HepG2 (cell line): ENCODE data around the gene CBX2. TPM values are rescaled to one million over a fixed set of nuclear protein-coding genes. Genes with fewer than 3 reads are reported as not detected.

Source experiments
- ATM ChIP-seq: fragments of 450-650 bp; IDR thresholded peaks from 2 replicates; pipeline ENCODE4 v1.7.1; 2017; ENCODE audit warnings: mild to moderate bottlenecking, borderline replicate concordance
- KDM1A ChIP-seq: IDR thresholded peaks from 2 replicates; pipeline ENCODE4 v1.6.1; 2016; ENCODE audit warnings: missing compliant biosample characterization
- MEF2D ChIP-seq: sonication (generic); formaldehyde crosslinking; IDR thresholded peaks from 2 replicates; pipeline ENCODE4 v1.5.1; 2020; ENCODE audit warnings: mild to moderate bottlenecking, missing genetic modification reagents
- MTF1 ChIP-seq: sonication (generic); formaldehyde crosslinking; IDR thresholded peaks from 2 replicates; pipeline ENCODE4 v1.5.0; 2020; ENCODE audit warnings: missing genetic modification reagents
- RFX3 ChIP-seq: IDR thresholded peaks from 2 replicates; pipeline ENCODE4 v1.6.1; 2016; ENCODE audit warnings: missing biosample characterization, missing genetic modification reagents
- THAP11 ChIP-seq: IDR thresholded peaks from 2 replicates; pipeline ENCODE4 v1.6.1; 2016; ENCODE audit warnings: missing biosample characterization, missing genetic modification reagents
- ZBTB42 ChIP-seq: sonication (generic); formaldehyde crosslinking; IDR thresholded peaks from 2 replicates; pipeline ENCODE4 v1.5.0; 2020; ENCODE audit warnings: mild to moderate bottlenecking, missing genetic modification reagents
- ZFP36 ChIP-seq: fragments of 150-350 bp; IDR thresholded peaks from 2 replicates; pipeline ENCODE4 v1.6.1; 2018; ENCODE audit warnings: borderline replicate concordance, low read length, low read depth; ENCODE audit not compliant: partially characterized antibody
- ZNF44 ChIP-seq: sonication (generic); formaldehyde crosslinking; IDR thresholded peaks from 2 replicates; pipeline ENCODE4 v1.5.1; 2020; ENCODE audit warnings: mild to moderate bottlenecking, missing genetic modification reagents
- ZNF451 ChIP-seq: sonication (generic); formaldehyde crosslinking; IDR thresholded peaks from 2 replicates; pipeline ENCODE4 v1.5.0; 2020; ENCODE audit warnings: mild to moderate bottlenecking, missing genetic modification reagents
- ZNF781 ChIP-seq: sonication (generic); formaldehyde crosslinking; IDR thresholded peaks from 2 replicates; pipeline ENCODE4 v1.5.1; 2020; ENCODE audit warnings: borderline replicate concordance, mild to moderate bottlenecking, missing genetic modification reagents; ENCODE audit errors: not compliant biosample characterization
- polyA plus RNA-seq, 8 experiments: library from polyadenylated mRNA; depleted of rRNA in 3 of 8; stranded (reverse) in 7 of 8; unstranded in 1 of 8; fragments of >200 nt; fragmentation: Illumina TruSeq in 4 of 8; extraction: Trizol in 4 of 8; gene quantifications; 2 replicates each; pipeline versions ENCODE4 v1.2.1 to v1.2.3, GENCODE V29; 2011 to 2016; ENCODE audit warnings: low read depth in 4 of 8, missing spikeins in 1 of 8, mixed read lengths in 1 of 8; ENCODE audit not compliant: insufficient read depth in 1 of 8
- total RNA-seq, 5 experiments: library from RNA; depleted of rRNA; stranded (reverse); fragments of >200 nt; fragmentation: Illumina TruSeq; extraction: Trizol; gene quantifications; 2 replicates each; pipeline ENCODE4 v1.2.3, GENCODE V29; 2016; ENCODE audit warnings: low read depth in 1 of 5
- TF ChIP-seq, protein P1 (sequence below): sonication (generic); formaldehyde crosslinking; IDR thresholded peaks from 2 replicates; pipeline ENCODE4 v1.9.0; 2021; ENCODE audit warnings: mild to moderate bottlenecking, missing genetic modification reagents
- TF ChIP-seq, protein P2 (sequence below): sonication (generic); formaldehyde crosslinking; IDR thresholded peaks from 2 replicates; pipeline ENCODE4 v1.8.0; 2022; ENCODE audit warnings: missing genetic modification reagents, low read depth, mild to moderate bottlenecking, borderline replicate concordance
- TF ChIP-seq, protein P3 (sequence below): sonication (generic); formaldehyde crosslinking; IDR thresholded peaks from 2 replicates; pipeline ENCODE4 v1.4.0; 2020; ENCODE audit warnings: mild to moderate bottlenecking, low read depth, missing genetic modification reagents
- TF ChIP-seq, protein P4 (sequence below): sonication (generic); formaldehyde crosslinking; IDR thresholded peaks from 2 replicates; pipeline ENCODE4 v1.5.1; 2020; ENCODE audit warnings: missing genetic modification reagents, mild to moderate bottlenecking, borderline replicate concordance
- TF ChIP-seq, protein P5 (sequence below): sonication (generic); formaldehyde crosslinking; IDR thresholded peaks from 2 replicates; pipeline ENCODE4 v1.5.0; 2020; ENCODE audit warnings: missing genetic modification reagents, mild to moderate bottlenecking, borderline replicate concordance

Gene CBX2
- total and polyA plus RNA-seq, 2 of the 13 experiments (the other 11 are each of a cell fraction or from before 2014, with no cell fraction given): 14.5 to 31.1 TPM

DNA sequence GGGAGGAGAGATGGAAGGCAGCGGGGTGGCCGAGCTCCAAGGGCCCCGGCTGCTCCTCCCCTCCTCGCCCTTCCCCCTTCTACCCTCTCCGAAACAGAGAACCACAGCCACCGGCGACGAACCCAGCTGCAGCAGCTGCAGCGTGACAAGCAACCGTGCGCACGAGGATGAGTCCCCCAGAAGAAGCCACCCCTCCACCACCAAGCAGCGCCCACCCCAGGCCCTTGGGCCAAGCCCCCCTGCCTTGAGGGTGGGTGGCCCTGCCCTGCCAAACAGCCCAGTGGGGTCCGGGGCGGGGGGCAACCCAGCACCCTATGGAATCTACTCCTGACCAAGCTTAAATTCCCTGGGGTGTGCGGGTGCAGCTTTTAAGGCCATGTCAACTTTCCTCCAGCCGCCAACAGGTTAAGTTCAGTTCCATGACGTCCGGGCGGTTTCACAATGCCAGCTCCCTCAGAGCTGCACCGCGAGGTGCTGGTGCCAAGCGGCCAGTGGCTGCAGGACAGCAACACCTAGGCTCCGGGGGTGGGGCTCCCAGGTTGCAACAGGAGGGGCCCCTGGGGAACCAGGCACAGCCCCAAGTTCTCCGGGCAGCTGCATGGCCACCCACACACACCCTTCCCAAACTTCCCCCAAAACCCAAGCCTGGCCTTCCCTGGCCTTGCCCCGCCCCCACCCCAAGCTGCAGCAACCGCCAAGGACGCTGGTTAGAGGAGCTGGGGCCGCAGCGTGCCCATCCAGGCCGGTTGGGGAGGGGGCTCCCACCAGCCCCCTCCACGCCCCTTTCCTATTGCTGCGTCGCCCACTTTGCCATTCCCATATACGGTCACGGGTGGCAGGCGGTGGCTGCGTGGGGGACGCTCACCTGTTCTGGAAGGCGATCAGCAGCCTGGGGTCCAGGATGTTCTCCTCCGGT, 59.3 kb downstream of the CBX2 start (continued):
- TF ChIP-seq, protein P1, sequence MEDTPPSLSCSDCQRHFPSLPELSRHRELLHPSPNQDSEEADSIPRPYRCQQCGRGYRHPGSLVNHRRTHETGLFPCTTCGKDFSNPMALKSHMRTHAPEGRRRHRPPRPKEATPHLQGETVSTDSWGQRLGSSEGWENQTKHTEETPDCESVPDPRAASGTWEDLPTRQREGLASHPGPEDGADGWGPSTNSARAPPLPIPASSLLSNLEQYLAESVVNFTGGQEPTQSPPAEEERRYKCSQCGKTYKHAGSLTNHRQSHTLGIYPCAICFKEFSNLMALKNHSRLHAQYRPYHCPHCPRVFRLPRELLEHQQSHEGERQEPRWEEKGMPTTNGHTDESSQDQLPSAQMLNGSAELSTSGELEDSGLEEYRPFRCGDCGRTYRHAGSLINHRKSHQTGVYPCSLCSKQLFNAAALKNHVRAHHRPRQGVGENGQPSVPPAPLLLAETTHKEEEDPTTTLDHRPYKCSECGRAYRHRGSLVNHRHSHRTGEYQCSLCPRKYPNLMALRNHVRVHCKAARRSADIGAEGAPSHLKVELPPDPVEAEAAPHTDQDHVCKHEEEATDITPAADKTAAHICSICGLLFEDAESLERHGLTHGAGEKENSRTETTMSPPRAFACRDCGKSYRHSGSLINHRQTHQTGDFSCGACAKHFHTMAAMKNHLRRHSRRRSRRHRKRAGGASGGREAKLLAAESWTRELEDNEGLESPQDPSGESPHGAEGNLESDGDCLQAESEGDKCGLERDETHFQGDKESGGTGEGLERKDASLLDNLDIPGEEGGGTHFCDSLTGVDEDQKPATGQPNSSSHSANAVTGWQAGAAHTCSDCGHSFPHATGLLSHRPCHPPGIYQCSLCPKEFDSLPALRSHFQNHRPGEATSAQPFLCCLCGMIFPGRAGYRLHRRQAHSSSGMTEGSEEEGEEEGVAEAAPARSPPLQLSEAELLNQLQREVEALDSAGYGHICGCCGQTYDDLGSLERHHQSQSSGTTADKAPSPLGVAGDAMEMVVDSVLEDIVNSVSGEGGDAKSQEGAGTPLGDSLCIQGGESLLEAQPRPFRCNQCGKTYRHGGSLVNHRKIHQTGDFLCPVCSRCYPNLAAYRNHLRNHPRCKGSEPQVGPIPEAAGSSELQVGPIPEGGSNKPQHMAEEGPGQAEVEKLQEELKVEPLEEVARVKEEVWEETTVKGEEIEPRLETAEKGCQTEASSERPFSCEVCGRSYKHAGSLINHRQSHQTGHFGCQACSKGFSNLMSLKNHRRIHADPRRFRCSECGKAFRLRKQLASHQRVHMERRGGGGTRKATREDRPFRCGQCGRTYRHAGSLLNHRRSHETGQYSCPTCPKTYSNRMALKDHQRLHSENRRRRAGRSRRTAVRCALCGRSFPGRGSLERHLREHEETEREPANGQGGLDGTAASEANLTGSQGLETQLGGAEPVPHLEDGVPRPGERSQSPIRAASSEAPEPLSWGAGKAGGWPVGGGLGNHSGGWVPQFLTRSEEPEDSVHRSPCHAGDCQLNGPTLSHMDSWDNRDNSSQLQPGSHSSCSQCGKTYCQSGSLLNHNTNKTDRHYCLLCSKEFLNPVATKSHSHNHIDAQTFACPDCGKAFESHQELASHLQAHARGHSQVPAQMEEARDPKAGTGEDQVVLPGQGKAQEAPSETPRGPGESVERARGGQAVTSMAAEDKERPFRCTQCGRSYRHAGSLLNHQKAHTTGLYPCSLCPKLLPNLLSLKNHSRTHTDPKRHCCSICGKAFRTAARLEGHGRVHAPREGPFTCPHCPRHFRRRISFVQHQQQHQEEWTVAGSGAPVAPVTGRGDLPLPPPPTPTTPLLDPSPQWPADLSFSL (CRISPR knock-in tag): 0 out of 2 replicates have a peak, but pooled peaks have one; percentile 46
- TF ChIP-seq MEF2D: no peak; the same call in 1 of the 2 replicates
- 0 out of 2 replicates have a peak, but pooled peaks have one; percentile 24 for TF ChIP-seq ZBTB42
- TF ChIP-seq, protein P2, sequence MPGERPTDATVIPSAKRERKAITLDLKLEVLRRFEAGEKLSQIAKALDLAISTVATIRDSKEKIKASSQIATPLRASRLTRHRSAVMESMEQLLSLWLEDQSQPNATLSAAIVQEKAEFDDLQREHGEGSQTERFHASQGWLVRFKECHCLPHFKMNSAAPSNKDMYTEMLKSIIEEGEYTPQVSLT (CRISPR knock-in tag): no peak
- no peak for TF ChIP-seq ZFP36
- TF ChIP-seq, protein P3, sequence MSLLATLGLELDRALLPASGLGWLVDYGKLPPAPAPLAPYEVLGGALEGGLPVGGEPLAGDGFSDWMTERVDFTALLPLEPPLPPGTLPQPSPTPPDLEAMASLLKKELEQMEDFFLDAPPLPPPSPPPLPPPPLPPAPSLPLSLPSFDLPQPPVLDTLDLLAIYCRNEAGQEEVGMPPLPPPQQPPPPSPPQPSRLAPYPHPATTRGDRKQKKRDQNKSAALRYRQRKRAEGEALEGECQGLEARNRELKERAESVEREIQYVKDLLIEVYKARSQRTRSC: no peak
- no peak for TF ChIP-seq ZNF451 (CRISPR knock-in tag)
- peak; percentile 50 for TF ChIP-seq ZNF781 (CRISPR knock-in tag)
- peak; percentile 46; the same call in 1 of the 2 replicates for TF ChIP-seq THAP11 (CRISPR knock-in tag)
- no peak for TF ChIP-seq RFX3
- TF ChIP-seq ATM: no peak
- TF ChIP-seq, protein P4, sequence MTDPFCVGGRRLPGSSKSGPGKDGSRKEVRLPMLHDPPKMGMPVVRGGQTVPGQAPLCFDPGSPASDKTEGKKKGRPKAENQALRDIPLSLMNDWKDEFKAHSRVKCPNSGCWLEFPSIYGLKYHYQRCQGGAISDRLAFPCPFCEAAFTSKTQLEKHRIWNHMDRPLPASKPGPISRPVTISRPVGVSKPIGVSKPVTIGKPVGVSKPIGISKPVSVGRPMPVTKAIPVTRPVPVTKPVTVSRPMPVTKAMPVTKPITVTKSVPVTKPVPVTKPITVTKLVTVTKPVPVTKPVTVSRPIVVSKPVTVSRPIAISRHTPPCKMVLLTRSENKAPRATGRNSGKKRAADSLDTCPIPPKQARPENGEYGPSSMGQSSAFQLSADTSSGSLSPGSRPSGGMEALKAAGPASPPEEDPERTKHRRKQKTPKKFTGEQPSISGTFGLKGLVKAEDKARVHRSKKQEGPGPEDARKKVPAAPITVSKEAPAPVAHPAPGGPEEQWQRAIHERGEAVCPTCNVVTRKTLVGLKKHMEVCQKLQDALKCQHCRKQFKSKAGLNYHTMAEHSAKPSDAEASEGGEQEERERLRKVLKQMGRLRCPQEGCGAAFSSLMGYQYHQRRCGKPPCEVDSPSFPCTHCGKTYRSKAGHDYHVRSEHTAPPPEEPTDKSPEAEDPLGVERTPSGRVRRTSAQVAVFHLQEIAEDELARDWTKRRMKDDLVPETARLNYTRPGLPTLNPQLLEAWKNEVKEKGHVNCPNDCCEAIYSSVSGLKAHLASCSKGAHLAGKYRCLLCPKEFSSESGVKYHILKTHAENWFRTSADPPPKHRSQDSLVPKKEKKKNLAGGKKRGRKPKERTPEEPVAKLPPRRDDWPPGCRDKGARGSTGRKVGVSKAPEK: no peak
- TF ChIP-seq, protein P5, sequence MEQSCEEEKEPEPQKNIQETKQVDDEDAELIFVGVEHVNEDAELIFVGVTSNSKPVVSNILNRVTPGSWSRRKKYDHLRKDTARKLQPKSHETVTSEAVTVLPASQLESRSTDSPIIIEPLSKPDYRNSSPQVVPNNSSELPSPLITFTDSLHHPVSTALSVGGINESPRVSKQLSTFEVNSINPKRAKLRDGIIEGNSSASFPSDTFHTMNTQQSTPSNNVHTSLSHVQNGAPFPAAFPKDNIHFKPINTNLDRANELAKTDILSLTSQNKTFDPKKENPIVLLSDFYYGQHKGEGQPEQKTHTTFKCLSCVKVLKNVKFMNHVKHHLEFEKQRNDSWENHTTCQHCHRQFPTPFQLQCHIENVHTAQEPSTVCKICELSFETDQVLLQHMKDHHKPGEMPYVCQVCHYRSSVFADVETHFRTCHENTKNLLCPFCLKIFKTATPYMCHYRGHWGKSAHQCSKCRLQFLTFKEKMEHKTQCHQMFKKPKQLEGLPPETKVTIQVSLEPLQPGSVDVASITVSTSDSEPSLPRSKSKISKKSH: peak; percentile 70; the same call in 1 of the 2 replicates
- TF ChIP-seq ZNF44 (CRISPR knock-in tag): 0 out of 2 replicates have a peak, but pooled peaks have one; percentile 76
- no peak for TF ChIP-seq KDM1A (CRISPR knock-in tag)
- TF ChIP-seq MTF1 (CRISPR knock-in tag): no peak
